Germinal center (tissue), 1 donor: ENCODE data around the gene RANBP6.
"Not testable (repeated sequence)": the region's sequence is repeated elsewhere in the genome, so short reads cannot be mapped to it uniquely, and the experiment has no call there.

Source experiments
- DNase-seq: peaks from one replicate; pipeline ENCODE4 v3.0.0; 2012; ENCODE audit warnings: mixed read lengths, low spot score

Gene RANBP6

DNA sequence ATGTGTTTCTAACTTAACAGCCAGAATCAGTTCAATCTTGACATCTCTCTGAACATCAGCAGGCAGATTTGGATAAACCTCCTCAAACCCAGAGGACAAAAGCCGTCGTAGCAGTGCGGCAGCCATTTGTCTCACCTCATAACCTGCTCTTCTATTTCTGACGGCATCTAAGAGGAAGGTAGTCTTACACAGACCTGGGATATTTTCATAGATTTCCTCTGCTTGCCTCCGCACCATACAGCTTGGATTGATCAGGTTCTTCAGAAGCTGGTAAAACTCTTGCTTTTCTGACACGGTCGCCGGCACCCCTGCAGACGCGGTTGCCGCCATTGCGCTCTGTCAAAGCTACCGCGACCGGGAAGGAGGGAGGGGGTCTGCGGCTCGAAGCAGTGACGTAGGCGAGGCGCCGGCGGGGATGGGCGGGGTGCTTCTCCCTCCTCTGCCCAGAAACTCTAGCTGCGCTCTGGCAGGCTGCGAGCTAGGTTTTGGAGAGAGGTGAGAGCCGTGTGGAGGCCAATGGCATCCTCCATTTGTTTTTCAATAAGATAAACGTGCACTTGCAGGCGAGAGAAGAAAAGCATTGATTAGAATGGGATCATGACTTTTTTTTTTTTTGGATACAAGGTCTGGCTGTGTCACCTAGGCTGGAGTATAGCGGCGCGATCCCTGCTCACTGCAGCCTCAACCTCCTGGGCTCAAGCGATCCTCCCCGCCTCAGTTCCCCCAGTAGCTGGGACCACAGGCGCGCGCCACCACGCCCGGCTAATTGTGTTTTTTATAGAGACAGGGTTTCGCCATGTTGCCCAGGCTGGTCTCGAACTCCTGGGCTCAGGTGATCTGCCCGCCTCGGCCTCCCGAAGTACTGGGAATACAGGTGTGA, at the start of gene RANBP6:
Gene RANBP6 (minus strand): TSS at position 347 of the 880 bp plus-strand sequence. CDS start 17 bp downstream, at position 330.
- DNase-seq = peak; percentile 91

DNA sequence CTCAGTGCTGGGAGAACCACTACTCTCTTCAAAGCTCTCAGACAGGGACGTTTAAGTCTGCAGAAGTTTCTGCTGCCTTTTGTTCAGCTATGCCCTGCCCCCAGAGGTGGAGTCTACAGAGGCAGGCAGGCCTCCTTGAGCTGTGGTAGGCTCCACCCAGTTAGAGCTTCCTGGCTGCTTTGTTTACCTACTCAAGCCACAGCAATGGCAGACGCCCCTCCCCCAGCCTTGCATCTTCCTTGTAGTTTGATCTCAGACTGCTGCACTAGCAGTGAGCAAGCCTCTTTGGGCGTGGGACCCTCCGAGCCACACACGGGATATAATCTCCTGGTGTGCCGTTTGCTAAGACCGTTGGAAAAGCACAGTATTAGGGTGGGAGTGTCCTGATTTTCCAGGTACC, 47.7 kb upstream of the RANBP6 start:
- DNase-seq = not testable (repeated sequence)

DNA sequence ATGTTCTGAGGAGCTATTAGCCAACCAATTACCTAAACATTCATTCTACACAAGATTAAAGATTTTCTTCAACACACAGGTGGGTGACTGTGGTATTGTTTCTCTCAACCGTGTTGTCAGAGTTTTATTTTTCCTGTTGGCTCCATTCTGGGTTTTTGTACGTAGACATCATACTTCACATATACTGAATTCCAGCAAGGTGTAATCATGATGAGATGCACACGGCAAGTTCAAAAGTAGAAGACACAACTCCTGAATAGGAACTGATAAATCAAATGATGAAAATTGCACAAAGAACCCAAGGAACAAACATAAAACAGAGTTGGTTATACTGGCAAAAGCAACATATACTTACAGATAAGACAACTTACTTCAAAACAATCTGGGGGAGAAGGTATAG, 40.2 kb upstream of the RANBP6 start:
- DNase-seq = no peak

DNA sequence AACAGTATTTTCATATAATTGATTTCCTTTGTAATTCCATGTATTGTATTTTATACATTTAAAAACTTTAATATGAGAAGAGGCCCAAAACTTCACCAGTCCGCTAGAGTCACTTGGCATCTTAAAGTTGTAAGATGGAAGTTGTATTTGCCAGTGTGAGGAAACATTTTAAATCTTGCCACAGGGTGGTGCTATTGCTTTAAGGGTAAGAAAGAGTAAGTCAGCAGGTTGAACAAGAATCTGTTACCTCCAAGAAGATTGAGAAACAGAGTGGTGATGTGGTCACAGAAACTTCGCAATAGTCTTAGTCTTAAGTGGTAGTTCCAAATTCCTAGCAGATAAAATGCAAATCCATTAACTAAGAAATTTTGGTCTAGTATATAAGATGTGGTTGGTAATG, 39.8 kb upstream of the RANBP6 start:
- peak; percentile 40 for DNase-seq

DNA sequence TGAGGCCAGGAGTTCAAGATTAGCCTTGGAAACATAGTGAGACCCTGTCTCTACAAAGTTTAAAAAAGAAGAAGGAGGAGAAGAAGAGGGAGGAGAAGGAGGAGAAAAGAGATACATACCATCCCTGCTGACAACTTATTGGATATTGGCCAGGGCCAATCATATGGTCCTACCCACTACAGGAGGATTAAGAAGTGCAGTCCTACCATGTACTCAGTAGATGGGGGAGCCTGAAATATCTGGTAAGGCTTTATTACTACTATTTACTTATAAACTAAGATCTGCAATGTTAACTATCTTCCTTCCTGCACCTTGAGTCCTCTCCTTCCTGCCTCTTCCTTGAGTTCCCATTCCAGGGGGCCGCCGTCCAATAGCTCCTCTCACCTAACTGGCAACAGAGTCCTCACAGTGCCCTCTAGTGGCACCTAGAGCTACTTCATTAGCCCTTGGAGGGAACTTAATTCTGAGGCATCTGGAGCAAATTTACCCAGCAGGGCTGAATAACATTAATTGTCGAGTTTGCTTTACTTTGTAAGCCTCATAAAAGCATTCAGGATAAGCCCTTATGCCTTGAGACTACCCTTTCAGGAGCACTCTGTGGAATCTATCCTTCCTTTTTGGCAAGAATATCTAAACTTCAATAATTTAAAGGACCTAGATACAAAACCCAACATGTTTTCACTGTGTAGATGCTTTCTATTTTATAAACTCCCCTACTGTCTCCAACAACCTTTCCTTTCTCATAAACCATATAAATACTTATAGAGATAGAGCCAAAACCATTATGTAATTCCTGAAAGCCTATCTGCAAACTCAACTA, 39.1 kb upstream of the RANBP6 start:
- peak; percentile 44 for DNase-seq

DNA sequence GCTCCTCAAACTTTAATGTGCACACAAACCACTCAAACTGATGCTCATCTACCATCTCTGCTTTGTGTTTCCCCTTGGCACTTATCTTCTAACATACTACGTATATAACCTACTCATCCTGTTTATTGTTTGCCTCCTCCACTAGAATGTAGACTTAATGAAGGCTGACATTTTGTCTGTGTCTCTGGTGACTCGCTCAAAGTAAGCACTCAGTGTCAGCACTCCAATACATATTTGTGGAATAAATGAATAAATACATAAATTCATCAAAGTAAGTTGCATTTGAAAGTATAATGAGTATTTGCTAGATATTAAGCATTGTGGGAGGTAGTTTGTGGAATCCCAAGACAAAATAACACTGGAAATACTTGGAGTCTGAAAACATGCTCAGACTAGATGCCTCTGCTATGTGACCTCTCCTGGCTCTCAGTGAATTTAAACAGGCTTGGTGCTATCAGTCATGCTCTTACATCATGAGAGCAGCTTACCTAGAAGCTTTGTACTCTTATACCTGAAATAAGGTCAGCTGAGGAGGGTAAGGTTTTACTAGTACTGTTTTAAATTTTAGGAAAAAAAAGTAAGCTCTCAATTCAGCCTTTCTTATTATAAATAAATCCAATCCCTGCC, 37.0 kb upstream of the RANBP6 start:
- no peak for DNase-seq

DNA sequence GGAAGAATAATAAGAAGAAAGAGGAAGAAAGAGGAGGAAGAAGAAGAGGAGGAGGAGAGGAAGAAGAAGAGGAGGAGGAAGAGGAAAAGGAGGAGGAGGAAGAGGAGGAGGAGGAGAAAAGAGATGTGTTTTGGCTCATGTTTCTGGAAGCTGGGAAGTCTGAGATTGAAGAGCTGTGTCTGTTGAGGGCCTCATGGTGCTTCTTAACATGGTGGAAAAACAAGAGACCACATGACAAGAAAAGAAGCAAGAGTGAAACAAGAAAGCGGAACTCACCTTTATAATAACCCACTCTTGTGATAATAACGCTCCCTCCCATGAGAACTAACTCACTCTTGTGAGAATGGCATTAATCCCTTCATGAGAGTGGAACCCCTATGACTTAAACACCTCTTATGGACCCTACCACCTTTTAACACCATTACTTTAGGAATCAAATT, 36.1 kb upstream of the RANBP6 start:
- DNase-seq = peak; percentile 52

GRCh38 chr9:6049798-6050197, 34.4 kb upstream of the RANBP6 start:
- peak; percentile 66 for DNase-seq

- DNase-seq = no peak
Measured at GRCh38 chr9:6048039-6048438, 32.6 kb upstream of the RANBP6 start.

DNA sequence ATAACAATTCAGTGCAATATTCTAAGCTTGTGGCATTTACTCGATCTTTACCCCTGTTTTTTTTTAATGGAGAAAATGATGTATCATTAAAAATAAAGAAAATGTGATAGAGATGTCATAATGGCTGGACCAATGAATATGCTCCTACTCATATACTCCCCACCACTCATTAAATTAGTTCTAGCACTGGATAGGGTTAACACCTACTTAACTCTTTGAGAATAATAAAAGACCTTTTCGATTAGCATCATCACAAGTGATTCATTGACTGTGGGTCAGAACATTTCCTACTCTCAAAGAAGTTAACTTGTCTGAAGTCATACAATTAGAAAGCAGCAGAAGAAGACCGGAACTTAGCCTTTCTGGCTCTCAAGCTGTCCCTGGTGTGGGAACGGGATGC, 31.6 kb upstream of the RANBP6 start:
- DNase-seq = no peak

DNA sequence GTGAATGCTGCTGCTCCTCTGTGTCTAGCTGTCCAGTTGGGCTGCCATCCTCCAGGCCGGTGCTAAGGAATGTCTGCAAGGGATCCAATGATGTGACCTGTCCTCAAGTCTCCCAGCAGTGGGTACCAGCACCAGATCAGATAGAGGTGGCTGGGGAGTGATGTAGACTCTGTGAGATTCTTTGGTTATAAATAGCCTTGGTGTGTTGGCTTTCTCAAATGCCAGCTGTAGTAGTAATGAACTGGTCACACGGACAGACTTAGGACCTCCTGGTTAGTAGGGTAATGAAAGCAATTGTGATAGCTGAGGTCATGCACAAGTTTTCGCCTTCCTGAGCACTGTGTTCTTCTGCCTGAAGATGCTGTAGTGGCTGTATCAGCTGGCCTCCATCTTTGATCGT, 29.9 kb upstream of the RANBP6 start:
- DNase-seq = no peak

- no peak for DNase-seq
Measured at GRCh38 chr9:6040077-6040476, 24.7 kb upstream of the RANBP6 start.

DNA sequence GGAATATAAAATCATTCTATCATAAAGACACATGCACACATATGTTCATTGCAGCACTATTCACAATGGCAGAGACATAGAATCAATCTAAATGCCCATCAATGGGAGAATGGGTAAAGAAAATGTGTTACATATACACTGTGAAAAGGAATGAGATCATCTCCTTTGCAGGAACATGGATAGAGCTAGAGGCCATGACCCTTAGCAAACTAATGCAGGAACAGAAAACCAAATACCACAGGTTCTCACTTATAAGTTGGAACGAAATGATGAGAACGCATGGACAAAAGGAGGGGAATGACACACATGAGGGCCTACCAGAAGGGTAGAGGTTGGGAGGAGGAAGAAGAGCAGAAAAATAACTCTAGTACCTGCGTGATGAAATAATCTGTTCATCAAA, 21.0 kb upstream of the RANBP6 start:
- no peak for DNase-seq

DNA sequence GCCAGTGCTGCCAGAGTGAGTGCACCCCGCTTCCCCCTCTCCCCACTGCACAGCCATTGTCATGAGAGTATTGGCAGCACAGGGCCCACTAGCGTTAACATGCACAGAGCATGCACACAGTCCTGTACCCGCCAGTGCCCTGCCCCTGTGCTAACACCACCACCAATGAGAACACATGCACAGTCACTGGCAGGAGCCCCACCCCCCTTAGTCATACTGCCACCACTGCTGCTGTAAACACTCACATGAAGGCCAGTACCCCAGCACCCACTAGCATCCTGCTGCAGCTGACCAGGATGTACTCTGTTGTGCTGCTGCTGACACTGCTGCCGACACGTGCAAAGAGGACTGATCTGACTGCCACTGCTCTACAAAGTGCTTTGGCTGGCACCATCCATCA, 19.5 kb upstream of the RANBP6 start:
- DNase-seq = no peak

DNA sequence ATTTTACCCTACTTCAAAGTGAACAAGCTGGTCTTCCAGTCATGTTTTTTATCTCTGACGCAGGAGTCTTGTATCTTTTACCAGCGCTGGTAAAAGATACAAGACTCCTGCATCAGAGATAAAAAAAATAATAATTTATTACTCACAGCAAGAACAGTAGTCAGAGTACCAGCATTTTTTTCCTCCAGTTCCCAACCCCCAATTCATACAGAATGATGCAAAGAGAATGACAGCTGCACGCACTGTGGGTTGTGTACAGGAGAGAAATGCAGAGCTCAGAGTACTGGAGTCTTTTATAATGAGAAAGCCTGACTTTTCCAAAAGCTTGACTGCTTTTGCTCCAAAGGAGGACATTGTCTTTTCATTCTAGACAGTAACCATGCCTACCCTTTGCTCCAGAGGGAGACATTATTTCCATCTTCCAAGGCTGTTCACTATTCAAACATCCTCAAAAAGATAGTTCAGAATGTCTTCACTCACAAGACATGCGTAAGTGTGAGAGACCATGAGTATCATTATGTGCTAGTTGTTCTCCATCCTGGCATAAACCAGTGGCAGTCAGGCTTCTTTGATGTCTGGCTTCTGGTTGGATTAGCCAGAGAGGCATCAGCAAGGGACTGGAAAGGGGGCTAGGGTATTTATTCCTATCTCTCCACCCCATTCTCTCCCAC, 14.3 kb upstream of the RANBP6 start:
- no peak for DNase-seq

- peak; percentile 63 for DNase-seq
Measured at GRCh38 chr9:6024035-6024554, 8.7 kb upstream of the RANBP6 start.

DNA sequence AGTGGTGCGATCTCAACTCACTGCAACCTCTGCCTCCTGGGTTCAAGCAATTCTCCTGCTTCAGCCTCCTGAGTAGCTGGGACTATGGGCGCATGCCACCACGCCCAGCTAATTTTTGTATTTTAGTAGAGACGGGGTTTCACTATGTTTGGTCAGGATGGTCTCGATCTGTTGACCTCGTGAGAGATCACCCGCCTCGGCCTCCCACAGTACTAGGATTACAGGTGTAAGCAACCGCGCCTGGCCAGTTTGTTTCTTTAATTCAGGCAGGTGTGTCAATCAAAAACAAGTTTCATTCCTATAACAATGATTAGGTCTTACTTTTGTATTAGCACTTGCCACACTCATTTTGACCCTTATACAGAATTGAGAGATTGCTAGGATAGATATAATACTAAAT, 1.6 kb upstream of the RANBP6 start:
- not testable (repeated sequence) for DNase-seq

GRCh38 chr9:6014670-6015270, 654 bp downstream of the RANBP6 start:
- no peak for DNase-seq

- DNase-seq = peak; percentile 93
Measured at GRCh38 chr9:6008169-6008979, 7.0 kb downstream of the RANBP6 start.

DNA sequence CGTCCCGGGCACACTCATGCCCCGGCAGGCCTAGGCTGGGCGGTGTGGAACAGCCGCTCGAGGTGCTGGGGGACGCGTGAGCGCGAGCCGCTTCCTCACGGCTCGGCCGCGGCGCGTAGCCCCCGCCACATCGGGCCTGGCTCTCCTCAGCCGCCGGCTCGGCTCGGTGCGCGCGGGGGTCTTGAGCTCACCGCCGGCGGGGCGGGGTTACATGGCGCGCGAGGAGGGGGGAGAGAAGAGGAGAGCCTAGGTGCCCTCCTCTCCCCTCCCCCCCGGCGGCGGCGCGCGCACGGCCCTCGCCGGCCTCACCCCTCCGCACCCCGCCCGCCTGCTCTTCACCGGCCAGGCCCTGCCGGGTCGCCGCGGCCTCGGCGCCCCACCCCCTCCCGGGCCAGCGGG, 7.7 kb downstream of the RANBP6 start:
- peak; percentile 71 for DNase-seq
